Calu3 (cell line): ENCODE data around the gene OR51E2. TPM values are rescaled to one million over a fixed set of nuclear protein-coding genes. Genes with fewer than 3 reads are reported as not detected.
"Not testable (repeated sequence)": the region's sequence is repeated elsewhere in the genome, so short reads cannot be mapped to it uniquely, and the experiment has no call there.

Experiments
- Bru-seq: library from RNA; stranded (reverse); fragments of 400-500 nt; gene quantifications from one replicate; lab custom pipeline; 2021; lab: Mats Ljungman, UMichigan
- BruChase-seq, 2 experiments: library from RNA; stranded (reverse); fragments of 400-500 nt; gene quantifications; one replicate each; lab custom pipeline; 2021; lab: Mats Ljungman, UMichigan
- BruUV-seq: library from RNA; stranded (reverse); fragments of 400-500 nt; replicated peaks from 2 replicates; lab custom pipeline; 2021; lab: Mats Ljungman, UMichigan
- CTCF ChIA-PET: fragments of 300-600 bp; sonication (Branson Sonifier 250); formaldehyde crosslinking; loops from one replicate; lab custom pipeline; 2022; ENCODE audit warnings: antibody characterized with exemption; lab: Charles Lee
- DNase-seq: peaks from one replicate; pipeline ENCODE4 v3.0.0; 2022
- H3K27ac Mint-ChIP-seq: one replicate; pipeline ENCODE4 v1.8.0; 2022; ENCODE audit warnings: mixed read lengths; ENCODE audit not compliant: unreplicated experiment
- H3K27me3 Mint-ChIP-seq: one replicate; pipeline ENCODE4 v1.8.0; 2022; ENCODE audit warnings: mixed read lengths; ENCODE audit not compliant: unreplicated experiment
- H3K36me3 Mint-ChIP-seq: one replicate; pipeline ENCODE4 v1.8.0; 2022; ENCODE audit warnings: mild to moderate bottlenecking, moderate library complexity, mixed read lengths; ENCODE audit not compliant: insufficient read depth, unreplicated experiment
- H3K4me1 Mint-ChIP-seq: one replicate; pipeline ENCODE4 v1.8.0; 2022; ENCODE audit warnings: mild to moderate bottlenecking, low read depth, mixed read lengths; ENCODE audit not compliant: unreplicated experiment
- H3K4me3 Mint-ChIP-seq: one replicate; pipeline ENCODE4 v1.8.0; 2022; ENCODE audit warnings: mild to moderate bottlenecking, low read depth, moderate library complexity, mixed read lengths; ENCODE audit not compliant: unreplicated experiment
- H3K9me3 Mint-ChIP-seq: one replicate; pipeline ENCODE4 v1.8.0; 2022; ENCODE audit warnings: low read depth, mixed read lengths; ENCODE audit not compliant: unreplicated experiment
- CTCF ChIP-seq: fragments of 200-600 bp; IDR thresholded peaks from one replicate; pipeline ENCODE4 v1.8.0; 2022; ENCODE audit warnings: antibody characterized with exemption; ENCODE audit not compliant: unreplicated experiment
- intact Hi-C: fragments of 100-400 bp; cut with micrococcal nuclease; formaldehyde crosslinking; loops from one replicate; pipeline ENCODE4 v1.10.0; 2022; ENCODE audit not compliant: unreplicated experiment
- long read RNA-seq: library from polyadenylated mRNA; stranded (forward); transcript quantifications from one replicate; pipeline ENCODE4 v2.0.0, GENCODE V29; 2022
- total RNA-seq: library from RNA; stranded (reverse); gene quantifications from 2 replicates; pipeline ENCODE4 v1.2.3, GENCODE V29; 2022

Gene OR51E2
- total RNA-seq (not detected in 2 replicates), Bru-seq, nascent RNA (not detected), BruChase-seq, experiment 1, labeled RNA remaining after a 6-hour chase (not detected), BruChase-seq, experiment 2, labeled RNA remaining after a 2-hour chase (not detected)
- long read RNA-seq, result 0 reads

- BruUV-seq, result no TSS peak
- CTCF ChIA-PET, result no interaction called here
- Mint-ChIP-seq H3K4me1 (no peaks in the 10 kb centered on the region), H3K27me3 (no peaks in the 10 kb centered on the region), H3K9me3 (no peaks in the 10 kb centered on the region), H3K36me3 (no peaks in the 10 kb centered on the region), H3K27ac (no peak within 1 kb of the TSS), H3K4me3 (no peak within 1 kb of the TSS)
- no peak for DNase-seq
- intact Hi-C loops, result no loop called here
- TF ChIP-seq CTCF, result no peak
These were observed at the start of gene OR51E2 for GRCh38 chr11:4697585-4697984. Gene OR51E2 (minus strand): TSS chr11:4697853. CDS start chr11:4682711, 15,142 bp downstream.

GRCh38 chr11:4740735-4741134 is 43.1 kb upstream of the OR51E2 start:
- no peak for TF ChIP-seq CTCF
- no peak for DNase-seq
- H3K27ac Mint-ChIP-seq, result no peak overlapping the region
- no peaks in the 10 kb centered on the region for H3K9me3 Mint-ChIP-seq
- CTCF ChIA-PET, result no interaction called here
- intact Hi-C loops, result no loop called here
- no peak overlapping the region for H3K4me3 Mint-ChIP-seq
- BruUV-seq, result no TSS peak
- H3K27me3 Mint-ChIP-seq, result no peaks in the 10 kb centered on the region
- no peaks in the 10 kb centered on the region for H3K4me1 Mint-ChIP-seq
- H3K36me3 Mint-ChIP-seq, result no peaks in the 10 kb centered on the region

GRCh38 chr11:4727171-4727570 is 29.5 kb upstream of the OR51E2 start:
- H3K4me1 Mint-ChIP-seq, result no peaks in the 10 kb centered on the region
- BruUV-seq, result no TSS peak
- peaks cover 3% of the 10 kb centered on the region for H3K9me3 Mint-ChIP-seq
- intact Hi-C loops, result no loop called here
- TF ChIP-seq CTCF, result no peak
- DNase-seq, result no peak
- no peak overlapping the region for H3K27ac Mint-ChIP-seq
- CTCF ChIA-PET, result no interaction called here
- no peaks in the 10 kb centered on the region for H3K27me3 Mint-ChIP-seq
- H3K4me3 Mint-ChIP-seq, result no peak overlapping the region
- no peaks in the 10 kb centered on the region for H3K36me3 Mint-ChIP-seq

- intact Hi-C loops, H3K36me3 Mint-ChIP-seq, H3K9me3 Mint-ChIP-seq, H3K4me3 Mint-ChIP-seq, H3K27ac Mint-ChIP-seq, DNase-seq, H3K27me3 Mint-ChIP-seq, BruUV-seq, H3K4me1 Mint-ChIP-seq: not testable (repeated sequence)
- CTCF ChIA-PET, result interaction anchor here (0.6 to 0.7 kb wide), 2 partner anchors 135 to 805 kb away, joined by 4 to 5 read pairs; no protein-coding TSS in a partner anchor
These were observed 25.2 kb upstream of the OR51E2 start for GRCh38 chr11:4722616-4723534.
